HCT116 (cell line): ENCODE data around the gene UBL5. TPM values are rescaled to one million over a fixed set of nuclear protein-coding genes. Genes with fewer than 3 reads are reported as not detected.

Experiments used
- ATAC-seq: fragments of 200-7000 bp; cut with Tn5 transposase; 2 replicates; pipeline ENCODE4 v1.9.1; 2020; ENCODE audit warnings: mild to moderate bottlenecking, moderate library complexity
- BruUV-seq: library from RNA; stranded (reverse); fragments of 400-500 nt; replicated peaks from 2 replicates; lab custom pipeline; 2021; lab: Mats Ljungman, UMichigan
- CTCF ChIA-PET: fragments of 300-600 bp; sonication (Branson Sonifier 250); formaldehyde crosslinking; loops from one replicate; lab custom pipeline; 2021; ENCODE audit warnings: antibody characterized with exemption; lab: Charles Lee
- POLR2A ChIA-PET: fragments of 300-600, 350-600 bp; sonication (Branson Sonifier 250); formaldehyde crosslinking; loops from one replicate; lab custom pipeline; 2021; ENCODE audit warnings: antibody characterized with exemption; lab: Charles Lee
- RAD21 ChIA-PET, 2 experiments: fragments of 300-600 bp; sonication (Branson Sonifier 250); formaldehyde crosslinking; loops; one replicate each; lab custom pipeline; 2023; ENCODE audit warnings: low total read pairs in 2 of 2; ENCODE audit not compliant: uncharacterized antibody in 2 of 2, unreplicated experiment in 2 of 2, low non-redundant PET in 1 of 2; lab: Charles Lee
- DNase-seq: peaks from one replicate; pipeline ENCODE4 v3.0.0-alpha.2; 2010; ENCODE audit warnings: low read depth, low spot score
- H2AFZ ChIP-seq: fragments of 200-600 bp; shearing (Covaris generic), sonication (generic); 2 replicates; pipeline ENCODE4 v1.6.1; 2017; ENCODE audit warnings: low read depth, mixed run types, mixed read lengths, antibody characterized with exemption, low read length; ENCODE audit not compliant: poor library complexity, severe bottlenecking
- H3K27ac ChIP-seq: 2 replicates; pipeline ENCODE4 v1.5.1; 2012; ENCODE audit warnings: low read depth, low read length
- H3K27me3 ChIP-seq: fragments of 200-600 bp; sonication (generic); 2 replicates; pipeline ENCODE4 v1.6.1; 2016; ENCODE audit warnings: mixed run types, low read length, mixed read lengths; ENCODE audit not compliant: insufficient read depth
- H3K36me3 ChIP-seq, 2 experiments: fragments of 200-500 bp in 1 of 2; fragments of 200-600 bp in 1 of 2; sonication (Bioruptor generic) in 1 of 2; sonication (generic) in 1 of 2; 2 replicates each; pipeline versions ENCODE4 v1.5.1 to v1.6.1; 2014 to 2016; ENCODE audit warnings: low read length in 2 of 2, inconsistent platforms in 1 of 2, mixed read lengths in 1 of 2, mixed run types in 1 of 2; ENCODE audit not compliant: insufficient read depth in 2 of 2, control insufficient read depth in 1 of 2
- H3K4me1 ChIP-seq, 2 experiments: fragments of 200-600 bp in 1 of 2; sonication (generic) in 1 of 2; 2 replicates each; pipeline versions ENCODE4 v1.5.1 to v1.6.1; 2012 to 2017; ENCODE audit warnings: low read length in 2 of 2, inconsistent platforms in 1 of 2, mild to moderate bottlenecking in 1 of 2, mixed read lengths in 1 of 2, mixed run types in 1 of 2, moderate library complexity in 1 of 2; ENCODE audit not compliant: insufficient read depth in 2 of 2, control insufficient read depth in 1 of 2
- H3K4me2 ChIP-seq: fragments of 200-600 bp; sonication (generic); 2 replicates; pipeline ENCODE4 v1.6.1; 2017; ENCODE audit warnings: mixed run types, low read length, mixed read lengths
- H3K4me3 ChIP-seq, 2 experiments: fragments of 200-600 bp in 1 of 2; sonication (generic) in 1 of 2; replicated peaks in 1 of 2; 2 replicates each; pipeline ENCODE4 v1.5.1; 2011 to 2016; ENCODE audit warnings: low read length in 2 of 2, control low read depth in 1 of 2, low read depth in 1 of 2, mild to moderate bottlenecking in 1 of 2, mixed read lengths in 1 of 2, mixed run types in 1 of 2
- H3K79me2 ChIP-seq: fragments of 200-600 bp; sonication (generic); 2 replicates; pipeline ENCODE4 v1.6.1; 2017; ENCODE audit warnings: mild to moderate bottlenecking, mixed run types, low read length, moderate library complexity, mixed read lengths; ENCODE audit not compliant: insufficient read depth
- H3K9ac ChIP-seq: fragments of 200-600 bp; sonication (generic); 2 replicates; pipeline ENCODE4 v1.6.1; 2016; ENCODE audit warnings: low read length, mixed read lengths
- H3K9me2 ChIP-seq: fragments of 200-600 bp; sonication (generic), shearing (Covaris generic); 2 replicates; pipeline ENCODE4 v1.6.1; 2017; ENCODE audit warnings: mixed run types, mild to moderate bottlenecking, moderate library complexity; ENCODE audit not compliant: insufficient read depth
- H3K9me3 ChIP-seq, 2 experiments: fragments of 200-500 bp in 1 of 2; fragments of 200-600 bp in 1 of 2; sonication (Bioruptor generic) in 1 of 2; sonication (generic) in 1 of 2; 2 replicates each; pipeline ENCODE4 v1.6.1; 2014 to 2017; ENCODE audit warnings: low read length in 2 of 2, mixed read lengths in 2 of 2, inconsistent platforms in 1 of 2, low read depth in 1 of 2, mild to moderate bottlenecking in 1 of 2, mixed run types in 1 of 2, moderate library complexity in 1 of 2; ENCODE audit not compliant: control insufficient read depth in 1 of 2, insufficient read depth in 1 of 2
- H4K20me1 ChIP-seq: fragments of 200-600 bp; sonication (generic), shearing (Covaris generic); 2 replicates; pipeline ENCODE4 v1.6.1; 2017; ENCODE audit warnings: mixed run types, mild to moderate bottlenecking, moderate library complexity; ENCODE audit not compliant: insufficient read depth
- ATF3 ChIP-seq: IDR thresholded peaks from 2 replicates; pipeline ENCODE4 v1.6.1; 2012
- CBX3 ChIP-seq: IDR thresholded peaks from 2 replicates; pipeline ENCODE4 v1.6.1; 2012; ENCODE audit warnings: low read depth
- CEBPB ChIP-seq: IDR thresholded peaks from 2 replicates; pipeline ENCODE4 v1.6.1; 2012; ENCODE audit warnings: low read depth
- EGR1 ChIP-seq: IDR thresholded peaks from 2 replicates; pipeline ENCODE4 v1.6.1; 2012; ENCODE audit warnings: low read depth
- ELF1 ChIP-seq: IDR thresholded peaks from 2 replicates; pipeline ENCODE4 v1.6.1; 2012; ENCODE audit warnings: low read depth, borderline replicate concordance
- EZH2 ChIP-seq: fragments of 200-600 bp; sonication (generic); IDR thresholded peaks from 2 replicates; pipeline ENCODE4 v1.6.1; 2017; ENCODE audit warnings: antibody characterized with exemption, mixed run types
- EZH2phosphoT487 ChIP-seq: fragments of 200-600 bp; IDR thresholded peaks from 2 replicates; pipeline ENCODE4 v1.6.1; 2018; ENCODE audit warnings: antibody characterized with exemption, borderline replicate concordance
- FOSL1 ChIP-seq: IDR thresholded peaks from 2 replicates; pipeline ENCODE4 v1.6.1; 2012; ENCODE audit warnings: low read depth
- JUND ChIP-seq: IDR thresholded peaks from 2 replicates; pipeline ENCODE4 v1.6.1; 2012
- MAX ChIP-seq: IDR thresholded peaks from 2 replicates; pipeline ENCODE4 v1.6.1; 2012
- POLR2A ChIP-seq: IDR thresholded peaks from 2 replicates; pipeline ENCODE4 v1.7.0; 2011; ENCODE audit warnings: borderline replicate concordance; ENCODE audit not compliant: insufficient read depth, insufficient read length; ENCODE audit errors: extremely low read depth
- POLR2AphosphoS5 ChIP-seq: IDR thresholded peaks from 2 replicates; pipeline ENCODE4 v1.6.1; 2011; ENCODE audit warnings: mild to moderate bottlenecking, low read depth, low read length, moderate library complexity
- RAD21 ChIP-seq: IDR thresholded peaks from 2 replicates; pipeline ENCODE4 v1.6.1; 2012; ENCODE audit warnings: low read depth, mild to moderate bottlenecking
- REST ChIP-seq: IDR thresholded peaks from 2 replicates; pipeline ENCODE4 v1.6.1; 2012; ENCODE audit warnings: low read depth
- SIN3A ChIP-seq: IDR thresholded peaks from 2 replicates; pipeline ENCODE4 v1.6.1; 2012; ENCODE audit warnings: low read depth
- SP1 ChIP-seq: IDR thresholded peaks from 2 replicates; pipeline ENCODE4 v1.6.1; 2012; ENCODE audit warnings: low read depth
- TCF7L2 ChIP-seq: IDR thresholded peaks from 2 replicates; pipeline ENCODE4 v1.7.0; 2011; ENCODE audit warnings: borderline replicate concordance, inconsistent platforms; ENCODE audit not compliant: insufficient read depth, insufficient read length; ENCODE audit errors: extremely low read depth
- YY1 ChIP-seq: IDR thresholded peaks from 2 replicates; pipeline ENCODE4 v1.6.1; 2011; ENCODE audit warnings: low read length, low read depth, moderate library complexity, mild to moderate bottlenecking; ENCODE audit not compliant: insufficient replicate concordance; ENCODE audit errors: extremely low read depth
- ZBTB33 ChIP-seq: IDR thresholded peaks from 2 replicates; pipeline ENCODE4 v1.6.1; 2011; ENCODE audit warnings: mild to moderate bottlenecking, low read length, moderate library complexity; ENCODE audit not compliant: insufficient replicate concordance; ENCODE audit errors: extremely low read depth
- ZNF274 ChIP-seq: fragments of 200-500 bp; sonication (Bioruptor generic); IDR thresholded peaks from 2 replicates; pipeline ENCODE4 v1.6.1; 2014; ENCODE audit warnings: mild to moderate bottlenecking, low read depth, low read length, inconsistent platforms
- intact Hi-C: fragments of 100-400 bp; cut with micrococcal nuclease; formaldehyde crosslinking; loops from 2 replicates; pipeline ENCODE4 v1.10.0; 2022
- total RNA-seq: library from RNA; stranded (reverse); gene quantifications from one replicate; pipeline ENCODE4 v1.2.1, GENCODE V29; 2021; ENCODE audit not compliant: unreplicated experiment

UBL5 gene
- total RNA-seq, 1 experiment from 2014 or later: 335 TPM

GRCh38 chr19:9875031-9875627, 47.4 kb downstream of the UBL5 start:
- Histone ChIP-seq H3K79me2 (no peaks in the 10 kb centered on the region), H3K4me2 (no peak overlapping the region), H3K4me1 (peaks cover 9 to 14% of the 10 kb centered on the region in 2 experiments), H2AFZ (no peak overlapping the region), H3K9me2 (no peaks in the 10 kb centered on the region), H3K4me3 (no peak overlapping the region), H3K9me3 (no peaks in the 10 kb centered on the region), H3K9ac (no peak overlapping the region), H3K27ac (no peak overlapping the region), H3K27me3 (no peaks in the 10 kb centered on the region), H4K20me1 (no peaks in the 10 kb centered on the region), H3K36me3 (no peaks in the 10 kb centered on the region)
- no TSS peak for BruUV-seq
- DNase-seq (no peak), ATAC-seq (no peak)
- ChIA-PET CTCF (no interaction called here), RAD21 (no interaction called here), POLR2A (no interaction called here)
- no peak for TF ChIP-seq ZNF274
- TF ChIP-seq CBX3: no peak
- no peak for TF ChIP-seq POLR2AphosphoS5
- no peak for TF ChIP-seq TCF7L2
- no peak for TF ChIP-seq SIN3A
- no peak for TF ChIP-seq EZH2phosphoT487
- TF ChIP-seq EGR1: no peak
- TF ChIP-seq ATF3: no peak
- TF ChIP-seq REST: no peak
- TF ChIP-seq EZH2: no peak
- no peak for TF ChIP-seq RAD21
- TF ChIP-seq MAX: no peak
- TF ChIP-seq CEBPB: no peak
- TF ChIP-seq YY1: no peak
- no peak for TF ChIP-seq ZBTB33
- TF ChIP-seq FOSL1: no peak
- no peak for TF ChIP-seq POLR2A
- no peak for TF ChIP-seq JUND
- no peak for TF ChIP-seq ELF1
- no peak for TF ChIP-seq SP1
- intact Hi-C loops: no loop called here
